DND-41 (cell line): ENCODE results near the gene MDK.
A peak's percentile ranks its signal among the peaks of the same experiment; 100 is the strongest.

Source experiments
- ATAC-seq: fragments of 200-7000 bp; cut with Tn5 transposase; 3 replicates; pipeline ENCODE4 v1.9.1; 2021; ENCODE audit warnings: low read depth; ENCODE audit not compliant: insufficient read depth
- DNase-seq: peaks from one replicate; pipeline ENCODE4 v3.0.0-alpha.2; 2020
- H2AFZ ChIP-seq: 2 replicates; pipeline ENCODE4 v1.6.0; 2012; ENCODE audit warnings: low read depth, low read length
- H3K27ac ChIP-seq: 2 replicates; pipeline ENCODE4 v1.5.1; 2012; ENCODE audit warnings: low read length, inconsistent platforms
- H3K27me3 ChIP-seq: fragments of 200-600 bp; sonication (generic); 2 replicates; pipeline ENCODE4 v1.6.0; 2012; ENCODE audit warnings: low read length, mild to moderate bottlenecking, inconsistent platforms; ENCODE audit not compliant: insufficient read depth, poor library complexity
- H3K36me3 ChIP-seq: 2 replicates; pipeline ENCODE4 v1.5.1; 2012; ENCODE audit warnings: low read length, inconsistent platforms; ENCODE audit not compliant: insufficient read depth
- H3K4me1 ChIP-seq: 2 replicates; pipeline ENCODE4 v1.5.1; 2012; ENCODE audit warnings: mild to moderate bottlenecking, low read length; ENCODE audit not compliant: insufficient read depth
- H3K4me2 ChIP-seq: 2 replicates; pipeline ENCODE4 v1.6.0; 2012; ENCODE audit warnings: mild to moderate bottlenecking, moderate library complexity, low read length, inconsistent platforms; ENCODE audit not compliant: insufficient read depth
- H3K4me3 ChIP-seq, 2 experiments: fragments of 200-600 bp in 1 of 2; shearing (Covaris generic) in 1 of 2; 2 replicates each; pipeline ENCODE4 v1.5.1; 2012 to 2016; ENCODE audit warnings: inconsistent platforms in 2 of 2, low read length in 2 of 2, mild to moderate bottlenecking in 2 of 2, low read depth in 1 of 2, moderate library complexity in 1 of 2
- H3K79me2 ChIP-seq: 2 replicates; pipeline ENCODE4 v1.6.0; 2012; ENCODE audit warnings: low read length, inconsistent platforms; ENCODE audit not compliant: insufficient read depth
- H3K9ac ChIP-seq: 2 replicates; pipeline ENCODE4 v1.6.0; 2012; ENCODE audit warnings: low read depth, mild to moderate bottlenecking, inconsistent platforms, low read length, moderate library complexity
- H3K9me3 ChIP-seq: 2 replicates; pipeline ENCODE4 v1.5.1; 2012; ENCODE audit warnings: low read length, moderate library complexity, mild to moderate bottlenecking, inconsistent platforms; ENCODE audit not compliant: insufficient read depth, severe bottlenecking
- H4K20me1 ChIP-seq: 2 replicates; pipeline ENCODE4 v1.6.0; 2012; ENCODE audit warnings: low read length; ENCODE audit not compliant: insufficient read depth
- CTCF ChIP-seq: IDR thresholded peaks from 2 replicates; pipeline ENCODE4 v1.5.1; 2012; ENCODE audit warnings: borderline replicate concordance, low read length, moderate library complexity, mild to moderate bottlenecking; ENCODE audit not compliant: poor library complexity, severe bottlenecking; ENCODE audit errors: extremely low read depth
- EZH2 ChIP-seq: IDR thresholded peaks from 3 replicates; pipeline ENCODE4 v1.6.1; 2012; ENCODE audit warnings: borderline replicate concordance, low read depth, mild to moderate bottlenecking, moderate library complexity, low read length, inconsistent platforms; ENCODE audit not compliant: severe bottlenecking

The MDK gene

GRCh38 chr11:46356924-46357482 lies 24.5 kb upstream of the MDK start:
- H4K20me1 ChIP-seq, result peaks cover 28% of the 10 kb centered on the region
- DNase-seq (no peak), ATAC-seq (no peak)
- H3K9ac ChIP-seq, result no peak overlapping the region
- H3K4me1 ChIP-seq, result peaks cover 34% of the 10 kb centered on the region
- no peak overlapping the region for H3K27ac ChIP-seq
- peaks cover 39% of the 10 kb centered on the region for H3K36me3 ChIP-seq
- H3K9me3 ChIP-seq, result no peaks in the 10 kb centered on the region
- no peak overlapping the region for H3K4me2 ChIP-seq
- no peak overlapping the region for H3K4me3 ChIP-seq
- H3K27me3 ChIP-seq, result no peaks in the 10 kb centered on the region
- no peak overlapping the region for H2AFZ ChIP-seq
- TF ChIP-seq EZH2 (no peak), CTCF (no peak)
- H3K79me2 ChIP-seq, result peaks cover 95% of the 10 kb centered on the region

- Histone ChIP-seq H3K79me2 (peaks cover 95% of the 10 kb centered on the region), H4K20me1 (peaks cover 28% of the 10 kb centered on the region), H3K4me1 (peaks cover 35% of the 10 kb centered on the region), H3K36me3 (peaks cover 39% of the 10 kb centered on the region), H2AFZ (no peak overlapping the region), H3K27ac (peak overlapping the region; percentile 21; the same call in 1 of the 2 replicates), H3K9ac (no peak overlapping the region), H3K4me3 (no peak overlapping the region), H3K4me2 (no peak overlapping the region), H3K9me3 (no peaks in the 10 kb centered on the region), H3K27me3 (no peaks in the 10 kb centered on the region)
- DNase-seq (no peak), ATAC-seq (no peak)
- TF ChIP-seq CTCF (no peak), EZH2 (no peak)
Observed at GRCh38 chr11:46357483-46357936, 24.0 kb upstream of the MDK start.

- Histone ChIP-seq H3K4me1 (peaks cover 30% of the 10 kb centered on the region), H3K4me2 (no peak overlapping the region), H3K4me3 (no peak overlapping the region), H3K27me3 (no peaks in the 10 kb centered on the region), H3K79me2 (peaks cover 96% of the 10 kb centered on the region), H3K36me3 (peaks cover 45% of the 10 kb centered on the region), H3K9me3 (no peaks in the 10 kb centered on the region), H4K20me1 (peaks cover 34% of the 10 kb centered on the region), H2AFZ (no peak overlapping the region), H3K27ac (peak overlapping the region; percentile 100), H3K9ac (no peak overlapping the region)
- TF ChIP-seq EZH2 (no peak), CTCF (no peak)
- ATAC-seq (no peak), DNase-seq (no peak)
Observed at GRCh38 chr11:46359953-46360352, 21.5 kb upstream of the MDK start.

GRCh38 chr11:46360878-46361277 lies 20.6 kb upstream of the MDK start:
- Histone ChIP-seq H3K9me3 (no peaks in the 10 kb centered on the region), H3K4me2 (peak overlapping the region; percentile 97), H3K4me1 (peaks cover 30% of the 10 kb centered on the region), H3K79me2 (peaks cover 97% of the 10 kb centered on the region), H3K9ac (peak overlapping the region; percentile 92), H3K4me3 (peak overlapping the region; percentile 51 to 69; a peak in 3 of 4 replicates), H3K36me3 (peaks cover 44% of the 10 kb centered on the region), H3K27me3 (no peaks in the 10 kb centered on the region), H2AFZ (peak overlapping the region; percentile 88), H3K27ac (peak overlapping the region; percentile 100), H4K20me1 (peaks cover 39% of the 10 kb centered on the region)
- TF ChIP-seq EZH2 (no peak), CTCF (no peak)
- DNase-seq, result no peak
- ATAC-seq, result peak; percentile 32
